GM21381 (cell line): ENCODE measurements around the gene SPAG7.
A peak's percentile ranks its signal among the peaks of the same experiment; 100 is the strongest.

Source experiments
- ATAC-seq: cut with Tn5 transposase; IDR thresholded peaks from one replicate; pipeline ENCODE4 v1.9.1; 2021; ENCODE audit warnings: mild to moderate bottlenecking, moderate library complexity; ENCODE audit not compliant: unreplicated experiment

Gene SPAG7

DNA sequence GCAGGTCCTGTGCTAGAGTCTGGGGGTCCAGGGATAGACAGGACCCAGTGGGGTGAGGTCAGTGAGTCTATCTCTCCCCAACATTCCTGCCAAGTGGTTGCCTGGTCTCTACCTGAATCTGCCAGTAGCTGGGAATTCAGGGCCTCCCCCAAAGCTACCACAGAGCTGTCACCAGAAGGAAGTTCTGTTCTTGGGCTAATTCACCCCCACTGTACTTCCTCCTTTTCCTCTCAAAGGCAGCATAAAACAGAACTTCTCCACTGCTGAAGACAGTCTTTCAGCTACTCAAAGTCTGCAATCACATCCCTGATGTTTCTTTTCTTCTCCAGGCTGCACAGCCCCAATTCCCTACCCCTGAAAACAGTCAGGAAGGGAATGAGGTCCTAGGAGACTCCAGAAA, 11.1 kb upstream of the SPAG7 start:
- ATAC-seq: no peak

DNA sequence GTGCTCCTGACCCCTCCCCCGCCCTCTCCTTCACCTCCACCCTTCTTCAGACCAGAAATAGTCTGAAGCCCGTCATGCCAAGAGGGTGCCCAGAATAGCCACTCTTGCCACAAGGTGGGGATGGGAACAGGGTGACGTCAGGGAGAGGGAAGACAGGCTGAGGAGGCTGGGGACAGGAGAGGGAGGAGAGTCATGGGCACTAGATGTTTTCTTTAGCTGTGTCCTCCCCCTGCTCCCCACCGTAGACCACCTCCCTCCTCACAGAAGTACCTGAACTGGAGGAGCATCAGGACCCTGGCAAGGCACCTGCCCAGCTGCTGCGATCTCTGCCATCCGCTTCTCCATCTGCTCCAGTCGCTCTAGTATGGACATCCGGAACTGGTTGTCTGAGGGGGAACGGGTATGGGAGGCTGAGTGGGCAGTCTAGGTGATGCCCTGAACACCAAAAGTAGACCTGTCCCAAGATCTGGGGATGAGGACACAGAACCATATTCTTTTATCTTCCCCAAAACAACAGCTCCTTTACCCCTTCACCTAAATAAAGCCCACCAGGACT, 6.6 kb upstream of the SPAG7 start:
- no peak for ATAC-seq

DNA sequence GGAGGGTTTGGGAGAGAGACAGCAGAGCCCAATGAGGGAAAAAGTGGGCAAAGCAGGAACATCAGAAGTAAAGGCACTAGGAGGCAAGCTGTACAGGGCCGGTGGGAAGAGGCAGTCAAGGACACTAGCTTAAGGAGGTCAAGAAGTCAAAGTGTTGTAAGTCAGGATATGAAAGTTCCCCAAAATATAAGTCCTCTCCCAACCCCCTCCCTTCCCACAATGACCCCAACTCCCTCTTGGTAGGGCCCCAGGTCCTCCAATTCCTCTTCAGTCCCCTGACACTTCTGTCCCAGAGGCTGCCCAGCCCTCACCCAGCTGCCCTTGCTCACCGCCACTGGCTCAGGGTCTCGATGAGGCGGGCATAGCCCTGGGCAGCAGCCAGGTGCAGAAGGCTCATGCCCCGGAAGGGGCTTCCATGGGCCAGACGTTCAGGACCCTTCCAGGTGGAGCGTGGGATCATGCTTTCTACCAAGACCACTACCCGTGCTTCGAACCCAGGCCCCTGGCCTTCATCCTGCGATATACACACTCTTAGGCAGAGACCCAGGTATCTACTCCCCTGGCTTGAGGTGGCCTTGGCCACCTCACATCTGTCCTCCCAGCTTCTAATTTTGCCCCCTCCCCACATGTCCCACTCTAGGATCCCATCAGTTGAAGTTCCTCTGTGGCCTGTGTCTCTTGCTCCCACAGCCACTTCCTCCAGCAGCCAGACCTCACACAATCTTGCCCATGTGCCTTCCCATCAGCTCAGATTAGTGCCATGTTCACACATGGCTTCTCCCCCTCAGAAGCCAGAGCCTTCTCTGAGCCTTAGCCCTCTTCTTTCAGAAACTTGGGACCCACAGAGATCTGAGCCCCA, 5.9 kb upstream of the SPAG7 start:
- no peak for ATAC-seq

DNA sequence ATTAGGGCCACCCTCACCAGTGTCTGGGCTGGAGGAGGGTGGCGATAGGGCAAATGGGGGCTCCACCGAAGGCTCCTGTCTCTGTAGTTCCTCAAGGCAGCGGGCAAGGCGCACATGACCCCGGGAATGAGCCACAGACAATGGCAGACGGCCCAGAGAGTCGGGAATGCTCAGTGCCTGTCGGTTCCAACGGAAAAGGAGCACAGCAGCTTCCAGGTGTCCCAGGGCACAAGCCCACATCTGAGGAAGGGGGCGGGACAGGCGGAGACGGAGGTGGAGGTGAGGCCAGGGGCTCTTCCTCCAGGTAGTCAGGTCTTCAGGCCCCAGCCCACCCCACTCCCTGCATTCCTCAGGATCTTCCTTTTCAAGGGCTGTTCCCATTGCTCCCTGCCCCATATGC, 5.1 kb upstream of the SPAG7 start:
- ATAC-seq: no peak

DNA sequence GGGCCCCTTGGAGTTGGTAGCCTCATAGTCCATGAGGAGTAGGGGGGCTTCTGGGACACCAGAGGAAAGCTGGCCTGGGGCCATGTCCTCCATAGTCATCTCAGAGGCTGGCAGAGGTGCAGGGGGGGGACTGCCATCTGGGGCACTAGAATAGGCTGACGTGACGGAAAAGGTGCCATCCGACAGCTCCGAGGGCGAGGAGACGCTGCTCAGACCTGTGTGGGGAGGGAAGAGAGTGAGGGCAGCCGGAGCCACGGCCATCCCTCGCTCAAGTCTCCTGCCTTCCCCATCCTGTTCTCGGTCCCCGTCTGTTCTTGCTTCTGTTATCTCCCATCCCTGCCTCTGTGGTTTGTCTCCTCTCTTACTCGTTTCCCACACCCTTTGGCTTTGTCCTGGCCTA, 4.7 kb upstream of the SPAG7 start:
- ATAC-seq: no peak

DNA sequence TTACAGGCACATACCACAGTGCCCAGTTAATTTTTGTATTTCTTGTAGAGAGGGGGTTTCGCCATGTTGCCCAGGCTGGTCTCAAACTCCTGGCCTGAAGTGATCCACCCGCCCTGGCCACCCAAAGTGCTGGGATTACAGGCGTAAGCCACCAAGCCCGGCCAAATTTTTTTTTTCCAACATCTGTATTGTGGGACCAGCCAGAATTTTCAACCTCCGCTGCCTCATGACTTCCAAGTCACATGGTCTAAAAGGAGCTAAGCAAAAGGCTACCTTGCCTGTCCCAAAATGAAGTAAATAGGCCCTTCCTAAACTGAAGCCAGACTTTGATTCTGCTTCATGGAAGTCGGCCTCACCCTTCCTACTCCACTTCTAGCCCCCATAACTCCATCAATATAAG, 4.2 kb upstream of the SPAG7 start:
- ATAC-seq: no peak

DNA sequence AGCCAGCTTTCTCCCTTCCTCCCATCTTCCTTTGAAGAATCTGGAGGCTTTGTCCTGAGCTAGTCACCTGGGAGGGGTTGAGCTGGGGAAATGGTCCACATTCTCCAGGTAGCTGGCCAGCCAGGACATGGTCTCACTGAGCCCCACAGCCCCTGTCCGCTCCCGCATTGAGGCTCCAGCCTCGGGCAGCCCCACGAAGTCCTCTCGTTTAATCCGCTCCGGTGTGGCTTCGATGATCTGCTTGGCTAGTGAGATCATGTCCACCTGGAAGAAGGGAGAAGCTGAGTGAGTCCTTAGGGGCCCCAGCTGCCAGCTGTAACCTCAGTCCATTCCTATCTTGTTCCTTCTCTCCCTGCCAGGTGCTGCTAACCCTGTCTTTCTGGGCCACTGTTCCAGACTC, 2.7 kb upstream of the SPAG7 start:
- no peak for ATAC-seq

DNA sequence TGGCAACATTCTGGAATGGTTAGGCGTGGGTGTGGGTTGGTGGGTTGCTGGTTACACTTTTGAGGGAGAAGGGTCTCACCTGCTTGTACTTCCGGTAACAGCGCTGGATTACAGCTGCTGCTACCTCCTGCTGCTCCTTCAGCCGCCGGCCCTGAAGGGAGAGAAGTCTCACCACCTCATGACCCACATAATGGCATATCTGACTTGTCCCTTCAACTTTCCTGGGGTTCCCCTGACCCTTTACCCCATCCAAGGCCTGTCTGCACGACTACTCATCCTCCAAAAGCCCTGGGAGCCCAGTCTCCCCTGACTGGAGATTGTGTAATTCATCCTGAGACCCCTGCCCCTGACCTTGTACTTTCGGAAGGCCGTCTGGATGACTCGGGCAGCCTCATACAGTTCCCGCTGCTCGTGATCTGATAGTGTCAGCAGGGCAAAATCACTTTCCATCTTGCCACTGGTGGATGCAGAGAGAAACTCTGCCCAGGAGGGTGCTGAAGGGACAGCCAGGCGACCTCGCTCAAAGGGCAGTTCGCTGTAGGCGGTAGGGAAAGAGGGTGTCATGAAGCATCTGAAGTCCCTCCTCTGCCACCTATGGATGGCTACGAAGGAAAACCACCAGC, 2.0 kb upstream of the SPAG7 start:
- ATAC-seq: no peak

DNA sequence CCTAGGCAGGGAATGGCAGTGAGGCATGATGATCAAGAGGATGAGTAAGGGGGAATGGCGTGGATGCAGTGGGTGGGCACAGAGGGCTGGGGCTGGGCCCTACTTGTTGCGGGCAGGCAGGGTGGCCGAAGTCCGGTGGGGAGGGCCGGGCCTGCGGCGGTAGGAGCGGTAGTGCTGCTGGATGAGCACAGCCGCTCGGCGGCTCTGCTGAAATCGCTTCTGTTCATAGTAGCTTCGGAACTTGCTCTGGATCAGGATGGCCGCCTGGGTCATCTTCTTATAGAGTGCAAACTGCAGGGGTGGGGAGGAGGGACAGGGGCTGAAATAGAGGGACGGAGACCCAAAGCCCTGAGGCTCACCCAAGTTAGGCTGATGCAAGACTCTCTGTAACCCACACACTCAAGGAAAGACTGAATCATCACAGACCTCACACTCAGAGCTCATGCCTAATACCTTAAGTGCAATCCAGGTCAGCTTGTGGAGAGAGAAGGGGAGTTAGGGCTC, 1.5 kb upstream of the SPAG7 start:
- no peak for ATAC-seq

DNA sequence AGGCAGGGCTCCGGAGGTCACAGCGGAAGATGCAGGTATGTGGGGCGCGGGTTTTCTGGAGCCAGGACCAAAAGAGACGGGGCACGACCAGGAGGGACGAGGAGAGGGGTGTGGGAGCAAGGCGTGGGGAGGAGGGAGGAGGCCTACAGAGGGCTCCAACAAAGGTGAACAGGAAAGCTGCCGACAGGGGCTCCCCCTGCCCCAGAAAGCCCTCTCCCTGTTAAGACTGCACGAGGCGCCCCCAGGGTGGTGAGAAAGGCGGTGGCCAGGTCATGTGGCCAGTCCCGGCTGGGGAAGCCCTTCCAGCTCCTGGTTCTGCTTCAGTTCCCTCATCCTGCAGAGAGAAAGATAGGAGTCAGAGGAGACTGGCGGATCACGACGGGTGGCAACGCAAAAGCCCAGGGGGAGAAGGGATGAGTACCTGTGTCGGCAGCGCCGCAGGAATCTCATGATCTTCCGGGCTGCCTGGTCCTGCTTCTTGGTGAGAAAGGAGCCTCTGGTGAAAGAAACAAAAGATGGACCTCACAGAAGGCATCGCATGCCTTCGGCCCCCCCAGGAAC, 949 bp upstream of the SPAG7 start:
- no peak for ATAC-seq

DNA sequence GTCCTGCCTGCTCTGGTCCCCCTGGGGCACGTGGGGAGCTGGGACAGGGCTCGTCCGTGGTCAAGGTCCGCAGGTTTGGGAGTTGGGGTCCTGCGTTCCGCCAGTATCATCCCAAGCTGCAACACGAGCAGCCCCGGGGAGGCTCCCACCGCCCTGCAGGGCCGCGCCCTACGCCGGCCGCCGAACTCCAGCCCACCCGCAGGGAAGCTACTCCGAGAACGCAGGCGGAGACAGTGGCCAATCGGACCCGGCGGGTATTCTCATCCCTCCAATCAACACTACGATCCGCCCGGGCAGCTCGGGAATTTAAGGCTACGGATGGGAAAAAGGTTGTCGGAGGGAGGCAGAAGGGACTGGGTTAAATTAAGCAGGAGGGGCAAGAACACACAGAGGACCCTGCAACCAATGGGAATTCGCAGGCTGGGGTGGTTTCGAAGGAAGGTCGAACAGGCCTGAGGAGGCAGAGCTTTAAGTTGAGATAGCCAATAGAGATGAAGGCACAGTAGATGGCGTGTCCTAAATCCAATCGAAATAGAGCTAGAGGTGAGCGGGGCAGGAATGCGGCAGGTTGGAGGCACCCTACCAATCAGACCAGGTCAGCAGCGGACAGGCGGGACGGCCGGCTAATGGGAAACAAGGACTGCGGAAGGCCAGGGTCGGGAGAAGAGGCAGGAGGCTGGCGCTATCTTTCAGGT, 626 bp downstream of the SPAG7 start:
- peak; percentile 73 for ATAC-seq

DNA sequence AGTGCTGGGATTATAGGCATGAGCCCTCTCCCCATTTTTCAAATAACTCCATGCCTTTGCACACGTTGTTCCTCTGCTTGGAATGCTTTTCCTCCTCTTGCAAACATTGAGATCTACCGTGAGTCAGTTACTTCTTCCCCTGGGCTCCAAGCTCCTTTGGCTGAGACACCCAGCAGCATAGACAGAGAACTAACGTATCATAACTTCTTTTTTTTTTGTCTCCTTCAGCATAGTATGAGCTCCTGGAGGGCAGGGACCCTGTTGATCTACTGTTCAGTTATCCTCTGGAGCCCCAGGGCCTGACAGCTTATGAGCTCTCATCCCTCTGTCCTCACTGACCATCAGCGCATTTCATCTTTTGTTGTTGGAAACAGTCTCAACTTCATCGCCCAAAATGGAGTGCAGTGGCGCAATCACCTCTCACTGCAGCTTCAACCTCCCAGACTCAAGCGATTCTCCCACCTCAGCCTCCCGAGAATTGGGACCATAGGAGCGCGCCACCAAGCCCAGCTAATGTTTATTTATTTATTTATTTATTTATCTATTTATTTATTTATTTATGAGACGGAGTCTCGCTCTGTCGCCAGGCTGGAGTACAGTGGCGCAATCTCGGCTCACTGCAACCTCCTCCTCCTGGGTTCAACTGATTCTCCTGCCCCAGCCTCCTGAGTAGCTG, 2.2 kb downstream of the SPAG7 start:
- ATAC-seq: no peak

DNA sequence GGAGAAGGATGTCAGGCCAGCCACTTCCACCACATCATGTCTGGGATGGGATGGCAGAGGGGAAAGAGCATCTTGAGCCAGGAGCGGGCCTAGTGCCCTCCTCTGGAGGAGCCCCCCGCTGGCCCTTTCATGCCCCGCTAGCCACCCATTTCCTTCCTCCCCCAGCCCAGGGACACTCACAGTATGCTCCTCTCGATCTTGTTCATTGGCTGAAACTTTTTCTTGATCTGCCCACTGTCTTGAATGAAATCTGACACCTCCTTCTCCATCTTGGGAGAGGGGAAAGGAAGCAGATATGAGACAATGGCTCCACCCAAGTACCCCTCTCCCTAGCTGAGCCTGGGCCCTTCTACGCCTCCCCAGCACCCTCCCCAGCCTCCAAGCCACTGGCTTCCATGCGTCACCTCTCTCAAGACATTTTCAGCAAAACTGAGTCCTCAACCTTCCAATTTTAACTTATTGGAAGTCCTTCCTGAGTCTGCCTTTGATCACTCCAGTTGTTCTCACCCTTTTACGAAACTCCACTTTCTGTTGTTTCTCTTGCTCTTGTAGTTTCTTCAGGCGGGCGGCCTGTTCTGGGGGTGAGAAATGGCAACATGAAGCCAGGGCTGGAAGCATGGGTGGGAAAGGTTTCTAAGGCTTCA, 7.2 kb downstream of the SPAG7 start:
- no peak for ATAC-seq

DNA sequence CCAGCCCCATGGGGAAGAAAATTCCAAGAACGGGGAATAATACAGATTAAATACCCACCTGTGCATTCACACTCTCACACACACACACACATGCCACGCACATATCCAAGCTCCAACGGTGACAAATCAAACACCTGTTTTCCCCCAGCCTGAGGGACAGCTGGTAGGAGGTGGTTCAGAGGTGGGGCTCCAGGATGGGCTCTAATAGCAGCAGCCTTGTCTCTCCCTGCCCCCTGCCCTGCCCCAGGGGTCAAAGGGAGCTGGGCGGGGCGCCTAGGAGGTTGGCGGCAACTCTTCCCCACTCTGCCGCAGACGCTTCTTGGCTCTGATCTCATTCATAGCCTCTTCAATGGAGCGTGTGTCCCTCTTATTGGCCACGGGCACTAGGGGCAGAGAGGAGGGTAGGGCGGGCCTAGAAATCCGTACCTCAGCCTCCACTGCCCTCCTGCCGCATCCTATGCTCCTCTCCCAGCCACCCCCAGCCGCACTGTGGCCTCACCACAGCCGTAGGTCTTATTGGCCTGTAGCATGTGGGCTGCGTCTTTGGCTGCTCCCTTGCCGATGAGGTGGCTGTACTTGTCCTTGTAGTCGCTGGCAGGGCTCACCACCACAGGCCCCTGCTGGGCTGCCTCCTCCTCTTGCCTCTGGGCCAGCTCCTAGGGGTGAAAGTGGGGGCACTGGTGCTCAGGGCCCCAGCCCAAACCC, 8.2 kb downstream of the SPAG7 start:
- no peak for ATAC-seq

DNA sequence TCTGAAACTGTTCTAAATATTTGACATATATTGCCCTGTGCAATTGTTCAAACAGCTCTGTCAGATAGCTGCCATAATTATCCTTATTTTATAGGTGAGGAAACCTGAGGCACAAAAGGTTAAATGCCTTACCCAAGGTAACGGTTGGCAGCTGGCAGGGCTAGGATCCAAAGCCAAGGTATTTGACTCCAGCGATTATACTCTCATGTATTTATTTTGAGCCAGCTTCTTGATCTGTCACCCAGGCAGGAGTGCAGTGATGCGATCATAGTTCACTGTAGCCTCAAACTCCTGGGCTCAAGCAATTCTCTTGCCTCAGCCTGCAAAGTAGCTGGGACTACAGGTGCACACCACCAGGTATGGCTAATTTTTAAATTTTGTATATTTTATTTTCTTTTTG, 9.5 kb downstream of the SPAG7 start:
- ATAC-seq: no peak

DNA sequence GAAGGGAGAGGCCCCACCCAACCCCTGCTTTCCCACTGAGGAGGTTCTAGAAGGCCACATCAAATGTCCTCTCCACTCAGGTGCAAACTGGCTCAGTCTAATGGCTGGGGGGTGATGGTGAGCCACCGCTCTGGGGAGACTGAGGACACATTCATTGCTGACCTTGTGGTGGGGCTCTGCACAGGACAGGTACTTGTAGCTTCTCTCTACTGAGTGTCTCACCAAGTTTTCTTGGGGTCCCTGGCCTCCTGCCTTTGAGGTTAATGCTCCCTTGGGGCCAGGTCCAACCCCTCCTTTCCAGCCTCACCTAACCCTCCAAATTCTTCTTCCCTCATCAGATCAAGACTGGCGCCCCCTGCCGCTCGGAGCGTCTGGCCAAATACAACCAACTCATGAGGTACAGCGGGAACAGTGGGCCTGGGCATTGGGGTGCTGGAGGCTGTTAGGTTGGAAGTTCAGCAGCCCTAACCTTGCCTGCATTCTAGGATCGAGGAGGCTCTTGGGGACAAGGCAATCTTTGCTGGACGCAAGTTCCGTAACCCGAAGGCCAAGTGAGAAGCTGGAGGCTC, 11.0 kb downstream of the SPAG7 start:
- ATAC-seq: no peak

DNA sequence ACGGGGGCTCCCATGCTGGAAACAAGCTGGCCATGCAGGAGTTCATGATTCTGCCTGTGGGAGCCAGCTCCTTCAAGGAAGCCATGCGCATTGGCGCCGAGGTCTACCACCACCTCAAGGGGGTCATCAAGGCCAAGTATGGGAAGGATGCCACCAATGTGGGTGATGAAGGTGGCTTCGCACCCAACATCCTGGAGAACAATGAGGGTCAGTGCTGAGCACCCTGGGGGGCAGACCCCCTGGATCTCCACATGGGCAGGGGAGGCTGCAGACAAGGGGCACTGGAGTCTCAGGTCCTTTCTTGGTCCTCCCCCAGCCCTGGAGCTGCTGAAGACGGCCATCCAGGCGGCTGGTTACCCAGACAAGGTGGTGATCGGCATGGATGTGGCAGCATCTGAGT, 12.5 kb downstream of the SPAG7 start:
- ATAC-seq: no peak

DNA sequence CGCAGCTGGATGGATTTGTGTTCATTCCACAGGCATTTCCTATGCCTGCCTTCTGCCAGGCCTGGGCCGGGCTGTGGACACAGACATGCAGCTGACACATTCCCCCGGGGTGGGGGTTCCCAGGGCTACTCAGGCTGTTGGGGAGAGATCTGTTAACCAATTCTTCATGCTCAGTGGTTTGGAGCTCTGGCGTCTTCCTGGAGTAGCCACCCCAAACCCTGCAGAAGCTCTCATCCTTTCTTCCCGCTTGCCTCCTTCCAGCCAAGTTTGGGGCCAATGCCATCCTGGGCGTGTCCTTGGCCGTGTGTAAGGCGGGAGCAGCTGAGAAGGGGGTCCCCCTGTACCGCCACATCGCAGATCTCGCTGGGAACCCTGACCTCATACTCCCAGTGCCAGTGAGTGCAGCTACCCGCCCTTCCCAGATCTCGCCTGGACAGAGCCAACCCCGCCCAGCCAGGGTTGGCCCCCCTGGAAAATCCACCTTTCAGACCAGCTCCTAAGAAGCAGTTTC, 14.1 kb downstream of the SPAG7 start:
- ATAC-seq: no peak

DNA sequence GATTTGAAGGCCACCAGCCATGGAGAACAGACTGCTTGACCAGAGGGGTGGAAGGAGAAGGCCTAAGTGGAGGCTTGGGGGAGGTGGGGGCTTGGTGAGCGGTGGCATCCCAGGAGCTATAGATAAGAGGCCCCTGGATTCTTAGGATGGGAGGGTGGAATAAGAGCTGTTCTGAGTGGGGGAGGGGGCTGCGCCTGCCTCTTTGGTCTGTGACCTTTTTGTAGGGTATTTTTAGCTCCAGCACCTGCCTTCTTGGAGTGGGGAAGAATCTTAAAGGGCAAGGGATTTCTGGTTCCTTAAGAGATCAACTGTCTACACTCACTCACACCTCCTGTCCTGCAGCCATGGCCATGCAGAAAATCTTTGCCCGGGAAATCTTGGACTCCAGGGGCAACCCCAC, 16.1 kb downstream of the SPAG7 start:
- no peak for ATAC-seq
